Skeletal muscle satellite cell (primary cell): ENCODE data around the gene FGF5.
A peak's percentile ranks its signal among the peaks of the same experiment; 100 is the strongest.

Experiments
- H3K27me3 ChIP-seq: 2 replicates; pipeline ENCODE4 v1.7.0; 2013; ENCODE audit warnings: low read length; ENCODE audit not compliant: control insufficient read depth, insufficient read depth
- H3K36me3 ChIP-seq: 2 replicates; pipeline ENCODE4 v1.7.0; 2013; ENCODE audit warnings: mild to moderate bottlenecking, control low read depth, low read length; ENCODE audit not compliant: insufficient read depth
- H3K4me1 ChIP-seq: 2 replicates; pipeline ENCODE4 v1.7.0; 2013; ENCODE audit warnings: low read length; ENCODE audit not compliant: control insufficient read depth, insufficient read depth
- H3K4me2 ChIP-seq: 2 replicates; pipeline ENCODE4 v1.7.0; 2013; ENCODE audit warnings: mild to moderate bottlenecking, low read length
- H3K4me3 ChIP-seq: 2 replicates; pipeline ENCODE4 v1.7.0; 2013; ENCODE audit warnings: low read length
- H3K9ac ChIP-seq: 2 replicates; pipeline ENCODE4 v1.7.0; 2013; ENCODE audit warnings: mild to moderate bottlenecking, low read depth, low read length, moderate library complexity
- H3K9me3 ChIP-seq: replicated peaks from 2 replicates; pipeline ENCODE4 v1.7.0; 2013; ENCODE audit warnings: mild to moderate bottlenecking, control low read depth, low read length

The FGF5 gene

GRCh38 chr4:80301884-80302283 is 35.4 kb downstream of the FGF5 start:
- Histone ChIP-seq H3K4me3 (no peak overlapping the region), H3K27me3 (no peaks in the 10 kb centered on the region), H3K36me3 (no peaks in the 10 kb centered on the region), H3K9me3 (no peaks in the 10 kb centered on the region), H3K4me1 (peaks cover 22% of the 10 kb centered on the region), H3K4me2 (no peak overlapping the region), H3K9ac (no peak overlapping the region)

- Histone ChIP-seq H3K27me3 (no peaks in the 10 kb centered on the region), H3K4me3 (no peak overlapping the region), H3K9ac (no peak overlapping the region), H3K36me3 (no peaks in the 10 kb centered on the region), H3K4me1 (peaks cover 30% of the 10 kb centered on the region), H3K9me3 (no peaks in the 10 kb centered on the region), H3K4me2 (no peak overlapping the region)
These were observed 36.3 kb downstream of the FGF5 start for GRCh38 chr4:80302616-80303223.

GRCh38 chr4:80305466-80305865 is 39.0 kb downstream of the FGF5 start:
- no peaks in the 10 kb centered on the region for H3K36me3 ChIP-seq
- no peaks in the 10 kb centered on the region for H3K27me3 ChIP-seq
- H3K4me1 ChIP-seq = peaks cover 57% of the 10 kb centered on the region
- H3K9me3 ChIP-seq = no peaks in the 10 kb centered on the region
- no peak overlapping the region for H3K4me3 ChIP-seq
- peak overlapping the region; percentile 31 for H3K9ac ChIP-seq
- peak overlapping the region; percentile 29 for H3K4me2 ChIP-seq

- Histone ChIP-seq H3K9ac (peak overlapping the region; percentile 31), H3K4me3 (no peak overlapping the region), H3K9me3 (no peaks in the 10 kb centered on the region), H3K27me3 (no peaks in the 10 kb centered on the region), H3K36me3 (no peaks in the 10 kb centered on the region), H3K4me1 (peaks cover 58% of the 10 kb centered on the region), H3K4me2 (peak overlapping the region; percentile 29)
These were observed 39.8 kb downstream of the FGF5 start for GRCh38 chr4:80306260-80306659.

- no peaks in the 10 kb centered on the region for H3K27me3 ChIP-seq
- H3K4me3 ChIP-seq = peak overlapping the region; percentile 16
- H3K36me3 ChIP-seq = no peaks in the 10 kb centered on the region
- peak overlapping the region; percentile 57 for H3K4me2 ChIP-seq
- H3K9me3 ChIP-seq = no peaks in the 10 kb centered on the region
- peak overlapping the region; percentile 22 for H3K9ac ChIP-seq
- H3K4me1 ChIP-seq = peaks cover 58% of the 10 kb centered on the region
These were observed 40.8 kb downstream of the FGF5 start for GRCh38 chr4:80307183-80307735.

DNA sequence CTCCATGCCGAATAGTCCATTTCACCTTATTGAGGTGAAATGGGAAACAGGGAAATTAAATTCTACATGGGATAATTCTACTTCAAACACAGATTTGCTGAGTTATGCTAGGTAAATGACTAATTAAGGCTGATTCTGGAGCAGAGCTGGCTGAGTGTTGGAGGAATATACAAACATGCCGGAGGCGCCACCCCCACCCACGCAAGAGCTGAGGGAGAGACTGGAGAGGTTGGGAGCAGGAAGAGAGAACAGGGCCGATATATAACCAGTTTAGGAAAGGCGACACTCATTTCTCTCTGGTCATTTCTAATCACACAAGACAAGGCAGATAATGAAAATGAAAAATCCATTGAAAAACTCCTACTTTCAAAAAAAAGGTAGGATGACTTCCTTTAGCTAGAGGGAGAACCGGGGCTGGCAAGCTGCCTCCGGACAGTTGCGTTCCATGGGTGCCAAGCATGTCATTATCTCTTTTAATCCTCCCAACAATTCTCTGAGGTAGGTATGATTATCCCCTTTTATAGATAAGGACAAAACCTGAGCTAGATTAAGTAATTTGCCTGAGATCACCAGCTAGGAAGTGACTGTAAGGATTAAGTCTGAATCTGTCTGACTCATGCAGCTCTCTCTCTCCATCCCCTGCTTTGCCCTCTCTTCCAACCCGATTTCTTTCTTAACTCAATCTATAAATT is 41.5 kb downstream of the FGF5 start:
- Histone ChIP-seq H3K27me3 (no peaks in the 10 kb centered on the region), H3K9ac (peak overlapping the region; percentile 22), H3K9me3 (no peaks in the 10 kb centered on the region), H3K4me2 (peak overlapping the region; percentile 57), H3K4me3 (peak overlapping the region; percentile 16), H3K4me1 (peaks cover 63% of the 10 kb centered on the region), H3K36me3 (no peaks in the 10 kb centered on the region)

GRCh38 chr4:80308466-80308822 is 42.0 kb downstream of the FGF5 start:
- peak overlapping the region; percentile 13 for H3K9ac ChIP-seq
- no peak overlapping the region for H3K4me3 ChIP-seq
- no peaks in the 10 kb centered on the region for H3K27me3 ChIP-seq
- H3K4me1 ChIP-seq = peaks cover 67% of the 10 kb centered on the region
- peak overlapping the region; percentile 57 for H3K4me2 ChIP-seq
- no peaks in the 10 kb centered on the region for H3K36me3 ChIP-seq
- no peaks in the 10 kb centered on the region for H3K9me3 ChIP-seq

GRCh38 chr4:80309294-80310004 is 43.0 kb downstream of the FGF5 start:
- no peaks in the 10 kb centered on the region for H3K36me3 ChIP-seq
- no peak overlapping the region for H3K4me3 ChIP-seq
- H3K27me3 ChIP-seq = no peaks in the 10 kb centered on the region
- H3K4me1 ChIP-seq = peaks cover 67% of the 10 kb centered on the region
- peak overlapping the region; percentile 67 for H3K9ac ChIP-seq
- H3K4me2 ChIP-seq = peak overlapping the region; percentile 68
- H3K9me3 ChIP-seq = no peaks in the 10 kb centered on the region

DNA sequence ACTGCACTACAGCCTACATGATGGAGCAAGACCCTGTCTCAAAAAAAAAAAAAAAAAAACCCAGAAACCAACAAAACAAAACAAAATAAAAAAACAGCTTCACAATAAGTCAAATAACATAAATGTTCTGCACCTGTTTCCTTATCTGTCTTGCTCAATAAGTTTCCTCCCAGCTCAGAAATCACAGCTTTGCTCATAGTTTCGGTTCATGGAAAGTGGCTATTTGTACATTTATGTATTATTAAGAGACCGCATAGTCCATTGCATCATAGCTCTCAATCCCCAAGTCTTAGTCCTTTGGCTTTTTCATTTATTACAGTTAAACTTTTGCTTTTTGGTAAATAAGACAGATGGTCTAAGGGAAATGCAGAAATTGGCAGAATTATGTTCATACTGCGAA is 44.7 kb downstream of the FGF5 start:
- peaks cover 52% of the 10 kb centered on the region for H3K4me1 ChIP-seq
- H3K4me3 ChIP-seq = no peak overlapping the region
- no peaks in the 10 kb centered on the region for H3K27me3 ChIP-seq
- no peak overlapping the region for H3K9ac ChIP-seq
- no peak overlapping the region for H3K4me2 ChIP-seq
- H3K9me3 ChIP-seq = no peaks in the 10 kb centered on the region
- H3K36me3 ChIP-seq = no peaks in the 10 kb centered on the region

DNA sequence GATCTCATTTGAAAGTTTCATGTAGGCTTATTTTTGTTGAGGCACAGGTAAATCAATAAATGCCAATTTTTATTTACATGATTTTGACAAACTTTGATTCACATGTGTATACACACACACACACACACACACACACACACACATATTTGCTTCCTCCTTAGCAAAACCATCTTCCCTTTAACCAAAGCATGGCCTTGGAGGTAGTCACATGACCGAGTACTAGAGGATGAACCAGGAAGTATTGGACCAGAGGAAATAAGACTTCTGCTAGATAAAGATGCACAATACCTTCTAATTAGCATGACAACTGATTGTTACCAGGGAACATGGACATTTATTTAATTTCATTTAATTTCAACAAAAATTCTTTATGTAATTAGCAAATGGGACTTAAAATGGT is 45.7 kb downstream of the FGF5 start:
- peaks cover 43% of the 10 kb centered on the region for H3K4me1 ChIP-seq

DNA sequence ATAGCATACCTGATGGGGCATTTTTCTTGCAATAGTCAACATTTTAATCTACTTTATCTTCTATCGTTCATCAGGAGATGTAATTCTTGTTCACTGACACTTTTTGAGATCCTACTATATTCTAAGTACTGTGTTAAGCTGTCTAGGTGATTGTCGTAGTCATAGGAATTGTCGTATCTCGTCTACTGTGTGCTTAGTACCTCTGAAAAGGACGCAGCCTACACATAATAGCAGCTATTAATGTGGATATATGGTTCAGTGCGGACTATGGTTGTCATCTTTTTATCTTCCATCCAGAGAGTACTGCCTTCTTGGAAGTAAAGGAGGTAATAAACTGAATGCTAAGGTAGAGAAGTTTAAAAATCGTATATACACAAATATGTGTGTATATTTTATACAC is 47.2 kb downstream of the FGF5 start:
- H3K9ac ChIP-seq = no peak overlapping the region
- H3K4me3 ChIP-seq = no peak overlapping the region
- no peaks in the 10 kb centered on the region for H3K27me3 ChIP-seq
- H3K4me2 ChIP-seq = no peak overlapping the region
- H3K36me3 ChIP-seq = no peaks in the 10 kb centered on the region
- H3K9me3 ChIP-seq = no peaks in the 10 kb centered on the region
- peaks cover 31% of the 10 kb centered on the region for H3K4me1 ChIP-seq

More for the DNA sequence above, 45.7 kb downstream of the FGF5 start:
- Histone ChIP-seq H3K9me3 (no peaks in the 10 kb centered on the region), H3K4me3 (no peak overlapping the region), H3K36me3 (no peaks in the 10 kb centered on the region), H3K27me3 (no peaks in the 10 kb centered on the region), H3K9ac (no peak overlapping the region), H3K4me2 (no peak overlapping the region)
